ENCODE data around the gene ARID3C.
A peak's percentile ranks its signal among the peaks of the same experiment; 100 is the strongest.

The ARID3C gene

GRCh38 chr9:34634551-34635248 is 5.8 kb upstream of the ARID3C start:
- no peak for ATAC-seq
- TF ChIP-seq ZNF8 (CRISPR knock-in tag; IDR thresholded peaks at IDR 0.05) (no peak), ZNF70 (CRISPR knock-in tag; IDR thresholded peaks at IDR 0.05) (no peak)

- TF ChIP-seq ZNF8 (CRISPR knock-in tag; IDR thresholded peaks at IDR 0.05) (no peak), TCF4 (CRISPR knock-in tag; IDR thresholded peaks at IDR 0.05; ENCODE audit: borderline replicate concordance) (no peak), ISL1 (CRISPR knock-in tag; IDR thresholded peaks at IDR 0.05) (no peak), BACH2 (CRISPR knock-in tag; IDR thresholded peaks at IDR 0.05; ENCODE audit: borderline replicate concordance) (no peak), ZNF565 (CRISPR knock-in tag; conservative IDR thresholded peaks at IDR 0.05; ENCODE audit: low read depth) (no peak), CREB5 (CRISPR knock-in tag; IDR thresholded peaks at IDR 0.05; ENCODE audit: low read depth) (no peak), GLIS3 (CRISPR knock-in tag; IDR thresholded peaks at IDR 0.05) (no peak), ZC3H10 (CRISPR knock-in tag; IDR thresholded peaks at IDR 0.05) (no peak), ZFP30 (CRISPR knock-in tag; IDR thresholded peaks at IDR 0.05) (no peak), PATZ1 (CRISPR knock-in tag; IDR thresholded peaks at IDR 0.05; ENCODE audit: borderline replicate concordance) (no peak), ZFP3 (CRISPR knock-in tag; IDR thresholded peaks at IDR 0.05) (no peak), RARB (CRISPR knock-in tag; IDR thresholded peaks at IDR 0.05) (no peak), PPARA (CRISPR knock-in tag; IDR thresholded peaks at IDR 0.05; ENCODE audit: borderline replicate concordance) (no peak), CSRNP3 (CRISPR knock-in tag; IDR thresholded peaks at IDR 0.05) (no peak), SNAI2 (CRISPR knock-in tag; IDR thresholded peaks at IDR 0.05) (no peak), ESRRG (CRISPR knock-in tag; IDR thresholded peaks at IDR 0.05) (no peak), POU6F1 (CRISPR knock-in tag; IDR thresholded peaks at IDR 0.05; ENCODE audit: borderline replicate concordance, low read depth) (no peak), TOX (CRISPR knock-in tag; IDR thresholded peaks at IDR 0.05; ENCODE audit: borderline replicate concordance) (no peak)
- ATAC-seq: peak; percentile 60
Measured at GRCh38 chr9:34633851-34634550, 5.1 kb upstream of the ARID3C start.

GRCh38 chr9:34633166-34633565 is 4.3 kb upstream of the ARID3C start:
- ATAC-seq: no peak
- no peak for TF ChIP-seq ZNF8 (CRISPR knock-in tag; IDR thresholded peaks at IDR 0.05)
- TF ChIP-seq CSRNP3 (CRISPR knock-in tag; IDR thresholded peaks at IDR 0.05): no peak
- no peak for TF ChIP-seq ARNTL (CRISPR knock-in tag; IDR thresholded peaks at IDR 0.05; ENCODE audit: borderline replicate concordance, low read depth)
- no peak for TF ChIP-seq ISL1 (CRISPR knock-in tag; IDR thresholded peaks at IDR 0.05)
- no peak for TF ChIP-seq TOX (CRISPR knock-in tag; IDR thresholded peaks at IDR 0.05; ENCODE audit: borderline replicate concordance)
- TF ChIP-seq GLIS3 (CRISPR knock-in tag; IDR thresholded peaks at IDR 0.05): no peak
- TF ChIP-seq SNAI2 (CRISPR knock-in tag; IDR thresholded peaks at IDR 0.05): no peak
- no peak for TF ChIP-seq RARB (CRISPR knock-in tag; IDR thresholded peaks at IDR 0.05)
- TF ChIP-seq ZNF70 (CRISPR knock-in tag; IDR thresholded peaks at IDR 0.05): no peak
- no peak for TF ChIP-seq CSDC2 (CRISPR knock-in tag; IDR thresholded peaks at IDR 0.05)
- no peak for TF ChIP-seq ZFP3 (CRISPR knock-in tag; IDR thresholded peaks at IDR 0.05)
- TF ChIP-seq CREB5 (CRISPR knock-in tag; IDR thresholded peaks at IDR 0.05; ENCODE audit: low read depth): no peak
- no peak for TF ChIP-seq ZNF565 (CRISPR knock-in tag; conservative IDR thresholded peaks at IDR 0.05; ENCODE audit: low read depth)

All from SK-N-SH treated with all-trans-retinoic acid at 6 μM for 48 hours (cell line).